HG03108 (cell line): ENCODE data around the gene CIT.

Source experiments
- ATAC-seq: cut with Tn5 transposase; IDR thresholded peaks from one replicate; pipeline ENCODE4 v1.9.1; 2021; ENCODE audit warnings: moderate library complexity; ENCODE audit not compliant: unreplicated experiment

Gene CIT

DNA sequence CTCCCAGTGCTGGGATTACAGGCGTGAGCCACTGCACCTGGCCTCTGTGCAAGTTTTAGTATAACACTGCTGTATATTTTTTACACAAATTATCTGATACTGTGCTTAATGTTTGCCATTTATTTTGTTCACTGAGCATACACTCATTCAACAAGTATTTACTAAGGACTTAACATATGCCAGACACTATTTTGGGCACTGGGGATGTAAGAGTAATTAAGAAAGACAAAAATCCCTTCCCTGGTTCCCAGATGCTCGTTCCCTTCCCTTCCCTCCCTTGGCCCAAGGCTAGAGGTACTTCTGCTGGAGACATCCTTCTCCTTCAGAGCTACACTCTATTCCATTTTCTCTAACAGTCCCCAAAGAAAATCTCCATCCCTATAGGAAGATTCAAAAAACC lies 12.5 kb downstream of the CIT start:
- no peak for ATAC-seq

DNA sequence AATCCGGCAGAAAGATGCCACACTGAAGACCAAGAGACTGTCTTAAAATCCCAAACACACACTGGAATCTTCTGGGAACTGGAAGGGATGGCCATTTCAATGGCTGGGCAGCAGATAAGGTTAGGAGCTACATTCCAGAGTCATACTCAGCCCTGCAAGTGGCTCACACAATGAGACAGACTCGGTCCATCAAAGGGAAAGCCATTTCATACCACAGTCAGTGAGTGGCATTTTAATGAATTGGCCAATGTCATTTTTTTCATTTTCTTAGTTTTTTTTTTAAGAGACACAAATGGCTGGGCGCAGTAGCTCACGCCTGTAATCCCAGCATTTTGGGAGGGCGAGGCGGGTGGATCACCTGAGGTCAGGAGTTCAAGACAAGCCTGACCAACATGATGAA lies 17.9 kb downstream of the CIT start:
- ATAC-seq = no peak

DNA sequence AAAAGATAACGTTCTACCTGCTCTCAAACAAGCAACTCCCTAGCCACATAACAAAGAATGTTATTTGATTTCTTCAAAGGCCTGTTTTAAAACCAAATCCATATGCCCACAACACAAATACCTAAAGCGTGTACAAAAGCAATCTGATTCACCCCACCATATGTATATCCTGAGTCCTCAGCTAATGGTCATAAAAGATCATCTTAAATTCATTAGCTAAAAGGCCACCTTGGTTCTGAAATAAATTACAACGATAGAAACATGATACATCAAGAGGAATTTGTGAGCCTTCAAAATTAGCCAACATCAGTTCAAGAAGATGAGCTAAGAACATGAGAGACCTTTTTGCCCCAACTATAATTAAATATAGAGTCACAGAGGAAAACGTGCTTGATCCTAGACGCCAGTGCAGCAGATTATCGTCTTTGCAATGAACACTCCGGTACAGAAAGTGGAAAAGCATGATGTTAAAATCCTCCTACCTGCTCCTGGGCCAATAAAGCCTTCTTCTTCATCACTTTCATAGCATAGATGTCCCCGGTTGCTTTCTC lies 20.0 kb downstream of the CIT start:
- no peak for ATAC-seq

DNA sequence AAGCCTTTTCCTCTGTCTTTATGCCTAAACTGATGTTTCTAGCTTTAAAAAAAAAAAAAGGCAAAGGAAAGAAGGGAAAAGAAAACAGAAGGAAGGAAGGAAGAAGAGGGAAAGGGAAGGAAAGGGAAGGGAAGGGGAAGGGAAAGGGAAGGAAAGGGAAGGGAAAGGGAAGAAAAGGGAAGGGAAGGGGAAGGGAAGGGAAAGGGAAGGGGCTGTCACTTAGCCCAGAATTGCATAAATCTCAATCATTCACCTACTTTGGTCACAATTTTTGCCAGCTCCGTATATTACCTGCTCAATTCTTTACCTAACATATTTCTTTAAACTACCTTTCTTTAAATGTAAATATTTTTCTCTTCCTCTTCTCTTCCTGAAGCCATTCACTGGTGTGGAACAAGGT lies 26.8 kb downstream of the CIT start:
- ATAC-seq = no peak

DNA sequence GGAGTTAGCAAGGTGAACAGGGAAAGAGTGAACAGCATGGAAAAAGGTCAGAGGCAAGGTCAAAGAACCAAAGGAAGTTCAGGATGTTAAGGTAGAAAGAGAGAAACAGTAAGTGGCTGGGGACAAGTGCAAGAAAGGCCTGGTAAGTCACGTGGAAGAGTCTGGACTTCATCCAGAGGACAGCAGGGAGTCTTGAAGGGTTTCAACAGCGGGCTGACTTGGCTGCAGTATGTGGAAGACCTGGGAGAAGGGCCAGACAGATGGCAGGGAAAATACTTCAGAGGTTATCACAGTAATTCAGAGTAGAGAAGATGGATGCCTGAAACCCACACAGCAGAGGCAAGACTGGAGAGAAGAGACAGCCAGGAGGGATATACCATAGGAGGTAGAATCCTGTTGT lies 34.0 kb downstream of the CIT start:
- ATAC-seq = no peak

DNA sequence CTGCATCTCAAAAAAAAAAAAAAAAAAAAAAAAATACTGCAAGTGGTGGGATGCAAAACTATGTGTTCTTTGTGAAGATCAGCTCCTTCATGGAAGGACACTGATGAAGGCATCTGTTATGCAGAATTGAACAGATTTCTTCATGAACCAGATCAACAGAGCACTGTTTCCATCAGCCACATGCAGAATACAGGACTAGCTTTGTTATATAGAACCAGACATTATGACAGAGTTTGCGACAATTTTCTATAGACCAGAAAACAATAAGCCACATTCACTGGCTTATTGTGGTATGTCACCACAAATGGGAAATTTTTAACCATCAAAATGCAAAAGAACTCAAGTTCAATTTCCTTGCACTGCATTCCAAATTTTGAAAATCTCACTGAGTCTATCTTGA lies 34.7 kb downstream of the CIT start:
- no peak for ATAC-seq

DNA sequence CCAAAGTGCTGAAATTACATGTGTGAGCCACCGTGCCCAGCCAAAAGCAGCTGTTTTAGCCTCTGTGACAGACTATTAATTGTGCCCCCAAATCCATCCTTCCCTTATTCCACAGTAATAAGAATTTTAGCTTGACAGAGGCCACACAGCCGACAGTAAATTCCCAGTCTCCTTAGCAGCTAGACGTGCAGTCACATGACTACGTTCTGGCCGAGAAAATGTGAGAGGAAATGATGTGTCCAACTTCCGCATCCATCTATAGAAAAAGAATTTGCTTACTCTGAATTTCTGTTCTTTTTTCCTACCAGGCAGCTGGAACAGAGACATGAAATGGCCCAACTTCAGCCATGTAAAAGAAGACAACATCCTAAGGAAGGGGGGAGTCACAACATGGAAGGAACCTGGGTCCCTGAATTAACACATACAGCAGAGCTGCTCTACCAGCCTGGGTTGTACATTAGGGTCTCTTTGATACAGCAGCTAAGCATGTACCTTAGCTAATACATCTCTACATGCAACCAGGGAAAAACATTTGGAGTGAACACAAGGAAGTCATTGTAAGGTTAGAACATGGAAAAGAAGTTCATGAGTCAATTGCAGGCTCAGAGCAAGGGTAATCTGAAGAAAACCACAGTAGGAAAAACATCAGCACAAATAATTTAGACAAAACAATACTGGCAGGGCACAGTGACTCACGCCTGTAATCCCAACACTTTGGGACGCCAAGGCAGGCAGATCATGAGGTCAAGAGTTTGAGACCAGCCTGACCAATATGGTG lies 35.5 kb downstream of the CIT start:
- no peak for ATAC-seq

DNA sequence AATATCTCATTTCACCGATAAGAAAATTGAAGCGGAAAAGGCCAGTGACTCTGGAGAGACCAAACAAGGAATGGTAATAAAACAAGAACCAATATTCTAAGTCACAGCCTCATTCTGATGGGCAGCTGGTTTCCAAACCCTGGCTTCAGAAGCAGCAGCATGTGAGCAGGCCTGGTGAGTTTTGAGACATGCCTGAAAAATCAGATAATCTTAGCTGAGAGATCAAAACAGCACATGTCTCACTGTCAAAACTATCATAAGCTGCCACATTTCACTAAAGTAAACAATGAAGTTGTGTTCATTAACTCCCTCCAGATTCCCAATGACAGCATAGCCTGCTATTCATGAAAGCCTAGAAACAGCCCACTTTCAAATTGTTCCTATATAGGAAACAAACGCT lies 36.5 kb downstream of the CIT start:
- no peak for ATAC-seq

DNA sequence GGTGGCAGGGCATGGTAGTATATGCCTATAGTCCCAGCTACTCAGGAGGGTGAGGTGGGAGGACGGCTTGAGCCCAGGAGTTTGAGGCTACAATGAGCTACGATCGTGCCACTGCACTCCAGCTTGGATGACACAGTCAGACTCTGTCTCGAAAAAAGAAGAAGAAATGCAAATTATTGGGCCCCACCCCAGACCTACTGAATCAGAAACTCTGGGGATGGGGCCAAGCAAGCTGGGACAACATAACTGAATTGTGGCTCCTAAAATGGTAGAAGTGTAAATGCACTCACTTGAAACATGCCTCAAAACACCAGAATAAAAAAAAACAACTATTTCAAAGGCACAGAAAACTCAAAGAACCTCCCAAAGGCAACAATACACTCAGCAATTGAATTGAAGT lies 37.0 kb downstream of the CIT start:
- no peak for ATAC-seq

DNA sequence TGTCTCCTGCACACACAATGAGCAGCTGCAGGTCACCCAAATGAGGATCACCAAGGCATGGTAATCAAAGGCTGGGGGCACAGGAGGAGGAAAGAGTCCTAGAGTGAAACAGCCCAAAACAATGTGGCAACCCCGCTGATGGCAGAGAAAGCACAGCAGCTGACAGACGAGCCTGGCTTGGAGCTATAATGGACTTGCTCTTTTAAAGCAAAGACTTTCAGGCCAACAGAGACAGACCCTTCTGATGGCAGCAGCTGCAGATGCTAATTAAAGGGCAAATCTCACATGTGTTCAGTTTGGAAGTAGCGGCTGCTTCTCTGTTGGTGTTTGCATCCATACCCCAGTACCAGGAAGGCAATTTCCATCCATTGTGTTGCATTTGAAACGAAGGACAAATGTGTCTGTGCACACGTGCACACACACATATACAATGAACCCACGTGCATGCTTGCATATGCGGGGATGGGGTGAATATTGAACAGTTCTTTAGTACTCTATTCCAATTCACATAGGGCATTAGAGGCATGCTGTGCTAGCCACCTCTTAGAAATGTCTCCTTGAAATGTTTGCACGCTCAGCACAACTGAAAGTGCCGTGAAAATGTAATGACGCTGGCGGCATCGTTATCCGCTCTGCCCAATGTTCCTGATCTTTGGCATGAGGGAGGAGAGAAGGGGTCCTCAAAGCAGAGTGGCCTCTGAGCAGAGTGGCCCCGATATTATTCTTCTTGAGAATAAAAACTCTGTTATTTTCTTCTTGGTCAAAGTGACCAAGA lies 38.1 kb downstream of the CIT start:
- ATAC-seq = no peak

DNA sequence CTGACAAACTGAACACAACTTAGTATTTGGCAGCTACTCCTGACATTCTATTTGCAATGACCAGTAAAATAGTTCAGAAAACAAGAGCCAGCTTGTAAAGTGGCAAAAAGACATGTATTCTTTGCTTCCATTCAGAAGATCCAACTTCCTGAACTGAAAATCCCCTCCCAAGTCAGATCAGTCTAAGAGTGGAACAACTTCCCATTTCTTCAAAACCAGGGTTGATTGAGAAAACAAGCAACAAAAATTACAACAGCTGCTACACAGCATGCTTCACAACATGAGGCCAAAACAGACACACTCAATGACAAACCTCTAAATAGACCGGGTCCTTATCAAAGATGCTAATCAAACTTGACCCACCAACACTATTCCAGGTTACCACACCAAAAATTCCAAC lies 40.3 kb downstream of the CIT start:
- no peak for ATAC-seq

DNA sequence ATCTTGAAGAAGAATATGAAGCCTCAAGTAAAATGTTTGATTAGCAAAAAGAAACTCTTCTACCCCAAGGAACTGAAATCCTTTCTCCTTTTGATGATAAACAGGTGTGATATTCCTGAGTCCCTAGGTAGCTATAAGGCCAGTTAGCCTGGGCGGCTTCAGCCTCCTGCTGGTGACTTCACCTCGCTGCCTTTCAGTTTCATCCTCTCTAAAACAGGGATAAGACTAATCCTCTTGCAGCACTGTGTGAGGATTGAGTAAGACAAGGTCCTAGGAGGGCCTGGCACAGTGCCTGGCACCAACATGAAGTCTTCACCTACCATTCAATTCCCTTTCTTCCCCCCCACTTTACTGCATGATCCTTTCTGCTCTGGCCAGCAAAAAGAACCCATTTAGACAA lies 42.1 kb downstream of the CIT start:
- ATAC-seq = no peak

DNA sequence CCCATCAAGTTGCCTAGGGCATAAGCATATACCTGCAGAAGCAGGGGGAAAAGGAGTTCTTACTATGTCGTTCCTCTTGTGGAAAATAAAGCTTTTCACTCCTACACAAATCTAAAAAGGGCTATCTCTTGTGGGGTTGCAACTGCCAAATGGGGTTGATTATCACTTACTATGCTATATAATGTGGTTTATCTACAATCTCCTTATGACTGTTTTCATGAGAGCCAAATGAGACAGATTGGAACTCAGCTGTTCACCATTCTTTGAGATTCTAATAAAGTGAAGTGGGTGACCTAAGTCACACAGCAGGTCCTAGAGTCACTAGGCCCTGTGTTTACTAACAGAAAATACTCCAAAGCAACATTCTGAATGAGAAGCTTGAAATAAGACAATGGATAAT lies 47.7 kb downstream of the CIT start:
- ATAC-seq = no peak

DNA sequence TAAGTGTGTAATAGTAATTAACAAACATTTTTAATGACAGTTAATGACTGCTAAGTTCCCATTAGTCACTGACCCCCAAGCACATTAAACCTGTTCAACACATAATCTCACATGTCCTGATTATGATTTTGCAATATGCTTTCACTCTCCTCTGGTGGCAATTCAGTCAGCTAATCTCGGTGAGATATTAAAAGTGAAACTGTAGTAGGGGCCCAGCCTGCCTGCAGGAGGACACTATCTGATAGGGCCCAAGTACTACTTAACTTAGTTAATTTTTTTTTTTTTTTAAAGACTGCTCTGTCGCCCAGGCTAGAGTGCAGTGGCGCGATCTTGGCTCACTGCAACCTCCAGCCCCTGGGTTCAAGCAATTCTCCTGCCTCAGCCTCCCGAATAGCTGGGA lies 48.8 kb downstream of the CIT start:
- no peak for ATAC-seq

DNA sequence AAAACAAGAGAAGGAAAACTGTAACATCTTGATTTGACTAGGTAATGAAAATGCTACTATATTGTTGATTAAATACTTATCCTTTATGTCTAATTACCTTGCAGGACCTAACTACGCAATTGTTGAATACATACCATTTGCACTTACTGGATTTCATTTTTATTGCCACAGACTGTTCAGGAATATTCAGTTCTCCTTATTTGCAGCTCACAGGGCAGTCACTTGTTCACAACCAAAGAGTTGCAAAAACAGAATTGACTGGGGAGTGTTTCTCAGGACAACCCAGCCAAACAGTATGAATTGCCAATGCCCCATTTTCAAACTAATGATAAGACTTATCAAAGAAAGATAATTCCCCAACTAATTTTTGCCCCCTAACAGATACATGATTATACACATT lies 49.4 kb downstream of the CIT start:
- no peak for ATAC-seq

DNA sequence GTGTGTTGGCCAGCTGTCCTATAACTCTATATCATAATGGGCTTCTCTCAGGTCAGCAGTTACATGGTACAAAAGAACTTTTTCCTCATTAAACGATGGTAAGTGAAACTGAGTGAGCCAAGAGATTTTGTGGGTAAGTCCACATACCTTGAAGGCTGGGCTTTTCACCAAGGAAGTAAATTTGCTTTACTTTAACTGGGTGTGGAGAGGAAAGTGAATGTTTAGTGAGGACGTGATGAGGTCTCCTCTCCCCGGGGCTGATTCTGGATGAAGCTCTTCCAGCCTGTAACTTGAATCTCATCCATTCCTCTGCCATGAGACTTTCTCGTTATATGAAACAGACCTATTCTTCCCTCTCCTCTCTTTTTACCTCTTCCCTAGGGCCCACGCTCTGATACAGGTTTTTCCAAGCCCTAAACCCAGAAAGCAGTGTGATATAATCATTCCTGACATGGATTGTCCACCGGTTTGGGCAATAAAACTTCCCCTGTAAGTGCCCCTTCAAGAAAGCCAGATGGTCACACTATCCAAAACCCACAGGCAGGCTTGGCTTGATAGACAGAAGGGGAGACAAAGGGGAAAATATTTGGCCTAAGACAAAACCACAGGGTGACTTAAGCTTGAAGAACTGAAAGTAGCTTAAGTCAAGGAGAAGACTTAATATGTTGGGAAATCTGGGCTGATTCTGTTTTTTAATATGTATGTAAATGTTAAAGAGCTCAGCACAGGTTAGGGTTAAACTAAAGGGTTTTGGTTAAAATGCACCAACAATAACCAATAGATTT lies 50.3 kb downstream of the CIT start:
- ATAC-seq = no peak

DNA sequence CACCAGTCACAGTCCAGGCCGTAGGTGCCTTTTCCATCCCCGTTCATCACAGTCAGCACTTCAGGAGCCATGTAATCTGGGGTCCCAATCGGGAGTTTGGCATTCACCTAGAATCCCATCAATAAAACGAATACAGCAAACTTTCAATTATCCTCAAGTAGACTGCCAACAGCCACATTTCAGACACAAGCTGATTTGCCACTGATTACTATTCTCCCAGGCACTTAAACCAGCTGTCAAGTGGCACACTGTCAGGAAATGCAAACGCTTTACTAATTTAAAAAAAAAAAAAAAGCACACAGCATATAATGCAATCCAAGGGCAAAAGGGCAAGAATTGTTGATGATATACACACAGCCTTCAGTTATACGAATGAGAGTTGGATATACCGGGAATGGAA lies 51.9 kb downstream of the CIT start:
- ATAC-seq = no peak

DNA sequence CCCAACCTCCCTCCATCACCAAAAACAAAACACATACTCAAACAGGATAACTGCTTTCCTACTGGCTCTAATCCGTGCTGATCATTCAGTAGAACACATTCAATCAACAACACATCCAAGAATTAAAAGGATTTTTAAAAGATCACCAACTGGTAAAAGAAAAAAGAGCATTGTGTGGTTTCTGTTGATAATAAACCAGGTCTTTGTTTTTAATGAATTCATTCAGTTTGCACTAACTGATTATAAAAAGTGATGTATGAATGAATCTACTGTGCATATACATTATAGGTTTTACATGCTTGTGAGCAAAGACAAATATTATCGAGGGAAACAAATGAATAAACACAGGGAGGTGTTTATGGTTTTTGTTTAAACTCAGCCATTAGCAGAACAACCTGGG lies 55.1 kb downstream of the CIT start:
- no peak for ATAC-seq

DNA sequence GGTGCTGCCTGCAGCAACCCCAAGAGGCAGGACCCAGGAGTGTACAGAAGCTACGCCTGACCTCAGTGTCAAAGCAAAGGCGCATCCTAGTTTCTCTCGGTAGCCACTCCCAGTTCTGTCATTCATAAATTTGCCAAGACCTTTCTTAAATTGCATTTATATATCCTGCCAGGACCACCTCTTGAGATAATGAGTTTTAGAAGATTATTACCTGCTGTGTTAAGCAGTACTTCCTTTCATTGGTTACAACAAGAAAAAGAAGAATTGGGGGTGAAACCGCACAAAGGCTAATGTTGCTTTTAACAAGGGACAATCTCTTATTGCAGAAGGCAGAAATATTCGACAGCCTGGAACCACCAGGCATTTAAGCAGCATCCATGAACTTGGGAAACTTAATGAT lies 57.8 kb downstream of the CIT start:
- no peak for ATAC-seq

DNA sequence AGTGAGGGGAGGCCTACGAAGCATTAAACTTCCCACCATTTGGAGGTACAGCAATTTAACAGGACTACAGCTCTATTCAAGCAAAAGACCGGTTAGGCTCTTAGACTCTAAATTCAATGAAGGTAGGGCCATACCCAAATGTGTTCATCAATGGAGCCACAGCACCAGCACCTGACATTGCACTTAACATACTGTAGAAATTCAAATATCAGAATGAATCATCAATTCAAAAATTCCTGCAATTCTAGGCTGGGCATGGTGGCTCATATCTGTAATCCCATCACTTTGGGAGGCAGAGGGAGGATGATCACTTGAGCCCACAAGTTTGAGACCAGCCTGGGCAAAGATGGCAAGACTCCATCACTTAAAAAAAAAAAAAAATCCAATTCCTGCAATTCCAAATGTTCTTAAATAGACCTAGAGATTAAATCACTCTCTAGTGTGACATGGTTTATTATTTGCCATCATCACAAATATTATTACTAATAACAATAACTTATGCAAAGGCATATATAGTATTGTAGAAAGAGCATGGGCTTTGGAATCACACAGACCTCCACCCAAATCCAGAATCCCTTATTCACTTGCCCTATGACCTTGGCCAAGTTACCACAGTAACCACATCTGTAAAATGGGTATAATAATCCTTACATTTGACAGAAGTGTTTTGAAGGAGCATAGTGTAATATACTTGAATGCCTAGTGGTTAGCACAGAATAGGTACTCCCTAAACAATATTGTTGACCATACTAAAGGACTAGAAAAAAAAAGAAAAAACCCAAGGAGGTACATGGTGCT lies 59.4 kb downstream of the CIT start:
- ATAC-seq = no peak

DNA sequence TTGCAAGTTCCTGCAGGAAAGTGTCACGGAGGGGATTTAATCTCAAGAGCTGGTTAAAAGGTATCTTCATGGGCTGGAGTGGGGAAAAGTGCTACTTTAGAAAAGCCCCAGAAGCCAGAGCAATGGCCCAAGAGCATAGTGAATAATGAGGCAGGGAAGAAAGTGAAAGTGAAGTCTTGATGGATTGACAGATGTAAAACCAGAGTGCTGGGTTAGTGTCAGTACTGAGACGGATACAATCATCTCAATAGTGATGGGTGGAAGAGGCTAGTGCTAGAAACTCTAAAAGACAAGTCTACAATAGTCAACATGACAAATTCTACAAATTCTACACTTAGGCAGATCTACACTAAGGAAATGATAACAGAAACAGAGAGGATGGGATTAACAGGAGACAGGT lies 68.1 kb downstream of the CIT start:
- ATAC-seq = no peak
